Upper lobe of left lung (tissue), 6 donors: ENCODE results near the gene BEST4. TPM values are rescaled to one million over a fixed set of nuclear protein-coding genes. Genes with fewer than 3 reads are reported as not detected.
"Not testable (repeated sequence)": the region's sequence is repeated elsewhere in the genome, so short reads cannot be mapped to it uniquely, and the experiment has no call there.

Experiments
- ATAC-seq, 2 donors: fragments of 200-7000 bp; cut with Tn5 transposase; one replicate each; pipeline ENCODE4 v1.9.1; 2022; ENCODE audit warnings: mild to moderate bottlenecking in 2 of 2, moderate library complexity in 2 of 2; ENCODE audit not compliant: low FRiP score in 2 of 2
- DNase-seq, 2 donors: peaks; one replicate each; pipeline ENCODE4 v3.0.0-alpha.2; 2019 to 2020
- H3K27ac ChIP-seq, 4 donors: fragments of 200-600 bp; sonication (generic); one replicate each; pipeline ENCODE4 v1.5.1; 2016 to 2019
- H3K27me3 ChIP-seq, 4 donors: fragments of 200-600 bp; sonication (generic); one replicate each; pipeline ENCODE4 v1.5.1; 2017 to 2019
- H3K36me3 ChIP-seq, 4 donors: fragments of 200-600 bp; sonication (generic); one replicate each; pipeline ENCODE4 v1.5.1; 2016 to 2019
- H3K4me1 ChIP-seq, 4 donors: fragments of 200-600 bp; sonication (generic); one replicate each; pipeline ENCODE4 v1.5.1; 2018 to 2019
- H3K4me3 ChIP-seq, 4 donors: fragments of 200-600 bp; sonication (generic); one replicate each; pipeline ENCODE4 v1.5.1; 2017 to 2019; ENCODE audit warnings: mild to moderate bottlenecking in 2 of 4, moderate library complexity in 1 of 4
- H3K9me3 ChIP-seq, 4 donors: fragments of 200-600 bp; sonication (generic); one replicate each; pipeline ENCODE4 v1.5.1; 2018 to 2019
- CTCF ChIP-seq, 6 experiments: fragments of 450-650 bp in 4 of 6; fragments of 200-600 bp in 2 of 6; sonication (generic) in 2 of 6; IDR thresholded peaks; one replicate each; pipeline ENCODE4 v1.5.1; 2016 to 2019; ENCODE audit warnings: antibody characterized with exemption in 6 of 6
- EP300 ChIP-seq, 4 donors: sonication (generic); formaldehyde crosslinking; IDR thresholded peaks; one replicate each; pipeline ENCODE4 v1.5.1; 2017; ENCODE audit warnings: antibody characterized with exemption in 4 of 4, control low read depth in 2 of 4
- POLR2A ChIP-seq, 4 donors: fragments of 450-650 bp; IDR thresholded peaks; one replicate each; pipeline ENCODE4 v1.5.1; 2016 to 2017; ENCODE audit warnings: antibody characterized with exemption in 4 of 4, mild to moderate bottlenecking in 2 of 4
- POLR2AphosphoS5 ChIP-seq, 2 donors: sonication (generic); formaldehyde crosslinking; IDR thresholded peaks; one replicate each; pipeline ENCODE4 v1.5.1; 2017; ENCODE audit warnings: antibody characterized with exemption in 2 of 2
- WGBS, 2 donors: methylation state at CpG; one replicate each; pipeline ENCODE4 v1.1.5; 2017 to 2018; 5-methylcytosine and 5-hydroxymethylcytosine counted together
- total RNA-seq, 6 donors: library from RNA; depleted of rRNA in 4 of 6; stranded (reverse); fragments of >200 nt in 4 of 6; gene quantifications; one replicate each; pipeline versions ENCODE4 v1.1.0 to v1.2.1, GENCODE V29; 2016 to 2021
- donor health status: DM: no; HTN: no; CAD: no; lungs with moderate emphysema.
- donor health status: DM: no; HTN: yes; CAD: no; lungs with severe emphysema.

BEST4 gene
- total RNA-seq, 6 donors from 2014 or later, result 0.30 to 9.1 (median 0.81) TPM

GRCh38 chr1:44811234-44811633, 23.3 kb upstream of the BEST4 start:
- Histone ChIP-seq H3K4me3 (no peak overlapping the region), H3K36me3 (peaks cover 0 to 11% (median 5%) of the 10 kb centered on the region in 4 donors), H3K27ac (peak overlapping the region; percentile 93 to 99 (median 98)), H3K4me1 (peaks cover 63 to 93% (median 76%) of the 10 kb centered on the region in 4 donors), H3K9me3 (no peaks in the 10 kb centered on the region), H3K27me3 (no peaks in the 10 kb centered on the region)
- DNase-seq (no peak), ATAC-seq (no peak)
- WGBS, 2 donors, result 79 to 81% methylated on average over 8 of the region's 8 CpGs
- TF ChIP-seq CTCF (IDR thresholded peaks at IDR 0.05) (no peak), POLR2AphosphoS5 (IDR thresholded peaks at IDR 0.05) (no peak)

DNA sequence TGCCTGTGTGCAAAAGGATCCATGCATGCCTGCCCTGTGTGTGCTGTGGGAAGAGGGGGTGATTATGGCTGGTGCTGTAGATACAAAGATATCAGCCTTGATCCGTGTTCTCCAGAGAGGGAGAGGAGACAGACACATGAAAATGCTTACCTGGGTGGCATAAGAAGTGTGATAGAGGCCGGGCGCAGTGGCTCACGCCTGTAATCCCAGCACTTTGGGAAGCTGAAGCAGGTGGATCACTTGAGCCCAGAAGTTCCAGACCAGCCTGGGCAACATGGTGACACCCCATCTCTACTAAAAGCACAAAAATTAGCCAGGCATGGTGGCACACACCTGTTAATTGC, 22.8 kb upstream of the BEST4 start:
- DNase-seq, ATAC-seq, H3K4me3 ChIP-seq, H3K9me3 ChIP-seq, H3K27me3 ChIP-seq: not testable (repeated sequence)
- Histone ChIP-seq H3K27ac (peak overlapping the region; percentile 93 to 99 (median 98)), H3K4me1 (peaks cover 68 to 96% (median 80%) of the 10 kb centered on the region in 4 donors), H3K36me3 (peaks cover 0 to 13% (median 10%) of the 10 kb centered on the region in 4 donors)
- 84 to 88% methylated on average over 4 of the region's 4 CpGs for WGBS, 2 donors

GRCh38 chr1:44810101-44810761, 22.3 kb upstream of the BEST4 start:
- H3K4me3 ChIP-seq, result peak overlapping the region in 1 of 4 donors; percentile 31
- peak overlapping the region; percentile 93 to 99 (median 98) for H3K27ac ChIP-seq
- WGBS, 2 donors, result 23 to 51% methylated on average over 6 to 12 of the region's 12 CpGs
- H3K4me1 ChIP-seq, result peaks cover 70 to 96% (median 82%) of the 10 kb centered on the region in 4 donors
- H3K27me3 ChIP-seq, result no peaks in the 10 kb centered on the region
- ATAC-seq, result no peak
- no peaks in the 10 kb centered on the region for H3K9me3 ChIP-seq
- TF ChIP-seq CTCF (IDR thresholded peaks at IDR 0.05), result no peak
- peak in 1 of 2 donors; percentile 4 for TF ChIP-seq POLR2AphosphoS5 (IDR thresholded peaks at IDR 0.05)
- TF ChIP-seq EP300 (IDR thresholded peaks at IDR 0.05), result no peak
- TF ChIP-seq POLR2A (IDR thresholded peaks at IDR 0.05), result no peak
- H3K36me3 ChIP-seq, result peaks cover 2 to 18% (median 14%) of the 10 kb centered on the region in 4 donors
- peak; percentile 82 to 85 for DNase-seq

GRCh38 chr1:44808938-44809917, 21.3 kb upstream of the BEST4 start:
- WGBS, 2 donors, result 24 to 45% methylated on average over 4 to 6 of the region's 6 CpGs
- Histone ChIP-seq H3K27me3 (no peaks in the 10 kb centered on the region), H3K9me3 (no peaks in the 10 kb centered on the region), H3K27ac (peak overlapping the region; percentile 93 to 99 (median 98)), H3K4me3 (peak overlapping the region in 3 of 4 donors; percentile 6 to 31 (median 14)), H3K36me3 (peaks cover 7 to 28% (median 24%) of the 10 kb centered on the region in 4 donors), H3K4me1 (peaks cover 69 to 91% (median 85%) of the 10 kb centered on the region in 4 donors)
- ATAC-seq (peak in 1 of 2 donors; percentile 3), DNase-seq (peak in 1 of 2 donors; percentile 79)
- TF ChIP-seq EP300 (IDR thresholded peaks at IDR 0.05) (peak in 2 of 4 donors; percentile 32 to 41), POLR2A (IDR thresholded peaks at IDR 0.05) (peak in 1 of 4 donors; percentile 62), POLR2AphosphoS5 (IDR thresholded peaks at IDR 0.05) (peak; percentile 59 to 83), CTCF (IDR thresholded peaks at IDR 0.05) (peak in 2 of 6 experiments; percentile 13 to 26)
